ENCODE data around the gene LCLAT1.

- no peak for TF ChIP-seq CTCF (conservative IDR thresholded peaks at IDR 0.05; ENCODE audit: low read length)
- TF ChIP-seq EZH2phosphoT487 (IDR thresholded peaks at IDR 0.05; ENCODE audit: borderline replicate concordance, low read depth, low read length) = no peak
Observed at GRCh38 chr2:30627151-30627550, 180.1 kb downstream of the LCLAT1 start.

Measured in OCI-LY7 (cell line).